HCT116 (cell line): ENCODE measurements around the gene CIC. TPM values are rescaled to one million over a fixed set of nuclear protein-coding genes. Genes with fewer than 3 reads are reported as not detected.

Experiments used
- ATAC-seq: fragments of 200-7000 bp; cut with Tn5 transposase; 2 replicates; pipeline ENCODE4 v1.9.1; 2020; ENCODE audit warnings: mild to moderate bottlenecking, moderate library complexity
- BruUV-seq: library from RNA; stranded (reverse); fragments of 400-500 nt; replicated peaks from 2 replicates; lab custom pipeline; 2021; lab: Mats Ljungman, UMichigan
- CTCF ChIA-PET: fragments of 300-600 bp; sonication (Branson Sonifier 250); formaldehyde crosslinking; loops from one replicate; lab custom pipeline; 2021; ENCODE audit warnings: antibody characterized with exemption; lab: Charles Lee
- POLR2A ChIA-PET: fragments of 300-600, 350-600 bp; sonication (Branson Sonifier 250); formaldehyde crosslinking; loops from one replicate; lab custom pipeline; 2021; ENCODE audit warnings: antibody characterized with exemption; lab: Charles Lee
- RAD21 ChIA-PET, 2 experiments: fragments of 300-600 bp; sonication (Branson Sonifier 250); formaldehyde crosslinking; loops; one replicate each; lab custom pipeline; 2023; ENCODE audit warnings: low total read pairs in 2 of 2; ENCODE audit not compliant: uncharacterized antibody in 2 of 2, unreplicated experiment in 2 of 2, low non-redundant PET in 1 of 2; lab: Charles Lee
- DNase-seq: peaks from one replicate; pipeline ENCODE4 v3.0.0-alpha.2; 2010; ENCODE audit warnings: low read depth, low spot score
- H2AFZ ChIP-seq: fragments of 200-600 bp; shearing (Covaris generic), sonication (generic); 2 replicates; pipeline ENCODE4 v1.6.1; 2017; ENCODE audit warnings: low read depth, mixed run types, mixed read lengths, antibody characterized with exemption, low read length; ENCODE audit not compliant: poor library complexity, severe bottlenecking
- H3K27ac ChIP-seq: 2 replicates; pipeline ENCODE4 v1.5.1; 2012; ENCODE audit warnings: low read depth, low read length
- H3K27me3 ChIP-seq: fragments of 200-600 bp; sonication (generic); 2 replicates; pipeline ENCODE4 v1.6.1; 2016; ENCODE audit warnings: mixed run types, low read length, mixed read lengths; ENCODE audit not compliant: insufficient read depth
- H3K36me3 ChIP-seq, 2 experiments: fragments of 200-500 bp in 1 of 2; fragments of 200-600 bp in 1 of 2; sonication (Bioruptor generic) in 1 of 2; sonication (generic) in 1 of 2; 2 replicates each; pipeline versions ENCODE4 v1.5.1 to v1.6.1; 2014 to 2016; ENCODE audit warnings: low read length in 2 of 2, inconsistent platforms in 1 of 2, mixed read lengths in 1 of 2, mixed run types in 1 of 2; ENCODE audit not compliant: insufficient read depth in 2 of 2, control insufficient read depth in 1 of 2
- H3K4me1 ChIP-seq, 2 experiments: fragments of 200-600 bp in 1 of 2; sonication (generic) in 1 of 2; 2 replicates each; pipeline versions ENCODE4 v1.5.1 to v1.6.1; 2012 to 2017; ENCODE audit warnings: low read length in 2 of 2, inconsistent platforms in 1 of 2, mild to moderate bottlenecking in 1 of 2, mixed read lengths in 1 of 2, mixed run types in 1 of 2, moderate library complexity in 1 of 2; ENCODE audit not compliant: insufficient read depth in 2 of 2, control insufficient read depth in 1 of 2
- H3K4me2 ChIP-seq: fragments of 200-600 bp; sonication (generic); 2 replicates; pipeline ENCODE4 v1.6.1; 2017; ENCODE audit warnings: mixed run types, low read length, mixed read lengths
- H3K4me3 ChIP-seq, 2 experiments: fragments of 200-600 bp in 1 of 2; sonication (generic) in 1 of 2; replicated peaks in 1 of 2; 2 replicates each; pipeline ENCODE4 v1.5.1; 2011 to 2016; ENCODE audit warnings: low read length in 2 of 2, control low read depth in 1 of 2, low read depth in 1 of 2, mild to moderate bottlenecking in 1 of 2, mixed read lengths in 1 of 2, mixed run types in 1 of 2
- H3K79me2 ChIP-seq: fragments of 200-600 bp; sonication (generic); 2 replicates; pipeline ENCODE4 v1.6.1; 2017; ENCODE audit warnings: mild to moderate bottlenecking, mixed run types, low read length, moderate library complexity, mixed read lengths; ENCODE audit not compliant: insufficient read depth
- H3K9ac ChIP-seq: fragments of 200-600 bp; sonication (generic); 2 replicates; pipeline ENCODE4 v1.6.1; 2016; ENCODE audit warnings: low read length, mixed read lengths
- H3K9me2 ChIP-seq: fragments of 200-600 bp; sonication (generic), shearing (Covaris generic); 2 replicates; pipeline ENCODE4 v1.6.1; 2017; ENCODE audit warnings: mixed run types, mild to moderate bottlenecking, moderate library complexity; ENCODE audit not compliant: insufficient read depth
- H3K9me3 ChIP-seq, 2 experiments: fragments of 200-500 bp in 1 of 2; fragments of 200-600 bp in 1 of 2; sonication (Bioruptor generic) in 1 of 2; sonication (generic) in 1 of 2; 2 replicates each; pipeline ENCODE4 v1.6.1; 2014 to 2017; ENCODE audit warnings: low read length in 2 of 2, mixed read lengths in 2 of 2, inconsistent platforms in 1 of 2, low read depth in 1 of 2, mild to moderate bottlenecking in 1 of 2, mixed run types in 1 of 2, moderate library complexity in 1 of 2; ENCODE audit not compliant: control insufficient read depth in 1 of 2, insufficient read depth in 1 of 2
- H4K20me1 ChIP-seq: fragments of 200-600 bp; sonication (generic), shearing (Covaris generic); 2 replicates; pipeline ENCODE4 v1.6.1; 2017; ENCODE audit warnings: mixed run types, mild to moderate bottlenecking, moderate library complexity; ENCODE audit not compliant: insufficient read depth
- ATF3 ChIP-seq: IDR thresholded peaks from 2 replicates; pipeline ENCODE4 v1.6.1; 2012
- CEBPB ChIP-seq: IDR thresholded peaks from 2 replicates; pipeline ENCODE4 v1.6.1; 2012; ENCODE audit warnings: low read depth
- EGR1 ChIP-seq: IDR thresholded peaks from 2 replicates; pipeline ENCODE4 v1.6.1; 2012; ENCODE audit warnings: low read depth
- ELF1 ChIP-seq: IDR thresholded peaks from 2 replicates; pipeline ENCODE4 v1.6.1; 2012; ENCODE audit warnings: low read depth, borderline replicate concordance
- EZH2 ChIP-seq: fragments of 200-600 bp; sonication (generic); IDR thresholded peaks from 2 replicates; pipeline ENCODE4 v1.6.1; 2017; ENCODE audit warnings: antibody characterized with exemption, mixed run types
- FOSL1 ChIP-seq: IDR thresholded peaks from 2 replicates; pipeline ENCODE4 v1.6.1; 2012; ENCODE audit warnings: low read depth
- JUND ChIP-seq: IDR thresholded peaks from 2 replicates; pipeline ENCODE4 v1.6.1; 2012
- MAX ChIP-seq: IDR thresholded peaks from 2 replicates; pipeline ENCODE4 v1.6.1; 2012
- POLR2A ChIP-seq: IDR thresholded peaks from 2 replicates; pipeline ENCODE4 v1.7.0; 2011; ENCODE audit warnings: borderline replicate concordance; ENCODE audit not compliant: insufficient read depth, insufficient read length; ENCODE audit errors: extremely low read depth
- RAD21 ChIP-seq: IDR thresholded peaks from 2 replicates; pipeline ENCODE4 v1.6.1; 2012; ENCODE audit warnings: low read depth, mild to moderate bottlenecking
- REST ChIP-seq: IDR thresholded peaks from 2 replicates; pipeline ENCODE4 v1.6.1; 2012; ENCODE audit warnings: low read depth
- SIN3A ChIP-seq: IDR thresholded peaks from 2 replicates; pipeline ENCODE4 v1.6.1; 2012; ENCODE audit warnings: low read depth
- SP1 ChIP-seq: IDR thresholded peaks from 2 replicates; pipeline ENCODE4 v1.6.1; 2012; ENCODE audit warnings: low read depth
- SRF ChIP-seq: IDR thresholded peaks from 2 replicates; pipeline ENCODE4 v1.6.1; 2012; ENCODE audit warnings: low read depth
- TCF7L2 ChIP-seq: IDR thresholded peaks from 2 replicates; pipeline ENCODE4 v1.7.0; 2011; ENCODE audit warnings: borderline replicate concordance, inconsistent platforms; ENCODE audit not compliant: insufficient read depth, insufficient read length; ENCODE audit errors: extremely low read depth
- YY1 ChIP-seq: IDR thresholded peaks from 2 replicates; pipeline ENCODE4 v1.6.1; 2011; ENCODE audit warnings: low read length, low read depth, moderate library complexity, mild to moderate bottlenecking; ENCODE audit not compliant: insufficient replicate concordance; ENCODE audit errors: extremely low read depth
- ZNF274 ChIP-seq: fragments of 200-500 bp; sonication (Bioruptor generic); IDR thresholded peaks from 2 replicates; pipeline ENCODE4 v1.6.1; 2014; ENCODE audit warnings: mild to moderate bottlenecking, low read depth, low read length, inconsistent platforms
- intact Hi-C: fragments of 100-400 bp; cut with micrococcal nuclease; formaldehyde crosslinking; loops from 2 replicates; pipeline ENCODE4 v1.10.0; 2022
- total RNA-seq: library from RNA; stranded (reverse); gene quantifications from one replicate; pipeline ENCODE4 v1.2.1, GENCODE V29; 2021; ENCODE audit not compliant: unreplicated experiment

The CIC gene
- total RNA-seq, 1 experiment from 2014 or later: 52.0 TPM

GRCh38 chr19:42246143-42246921, 22.7 kb upstream of the CIC start (continued):
- TF ChIP-seq ELF1: no peak
- no peak for TF ChIP-seq ATF3
- TF ChIP-seq EZH2: no peak
- TF ChIP-seq YY1: no peak

- ChIA-PET POLR2A (interaction anchor here (0.8 to 1.9 kb wide), 3 partner anchors 9 to 149 kb away, joined by 3 to 6 read pairs (median 4); partner anchors contain the start of gene ERF), RAD21 (interaction anchor here (0.6 to 1.8 kb wide), 5 partner anchors 23 to 141 kb away, joined by 3 to 9 read pairs (median 5); no protein-coding TSS in a partner anchor), CTCF (interaction anchor here (0.9 to 3.8 kb wide), 16 partner anchors 9 to 193 kb away, joined by 3 to 63 read pairs (median 4); partner anchors contain the start of genes CIC, PAFAH1B3, POU2F2 and PRR19)
- Histone ChIP-seq H3K4me2 (peak overlapping the region; percentile 20; the same call in 1 of the 2 replicates), H3K27ac (peak overlapping the region; percentile 41), H2AFZ (no peak overlapping the region), H3K79me2 (peaks cover 33% of the 10 kb centered on the region), H3K27me3 (no peaks in the 10 kb centered on the region), H3K4me1 (peaks cover 18 to 41% of the 10 kb centered on the region in 2 experiments), H3K4me3 (no peak overlapping the region), H3K9me3 (no peaks in the 10 kb centered on the region), H3K9ac (0 out of 2 replicates have a peak overlapping the region, but pooled peaks have one; percentile 14), H4K20me1 (peaks cover 3% of the 10 kb centered on the region; the same call in 1 of the 2 replicates), H3K9me2 (no peaks in the 10 kb centered on the region), H3K36me3 (peaks cover 0 to 7% of the 10 kb centered on the region in 2 experiments; a peak in 1 of 4 replicates)
- TF ChIP-seq YY1 (no peak), ELF1 (no peak), FOSL1 (no peak), SP1 (no peak), RAD21 (no peak), CEBPB (no peak), REST (no peak), SIN3A (no peak; the same call in 1 of the 2 replicates), TCF7L2 (no peak), EGR1 (no peak), ATF3 (no peak), MAX (no peak), POLR2A (no peak), EZH2 (no peak), JUND (no peak), SRF (no peak), ZNF274 (no peak)
- intact Hi-C loops: loop anchor here (1.0 to 2.0 kb wide), 3 partner anchors 32 to 114 kb away; no protein-coding TSS in a partner anchor
- ATAC-seq: no peak
- no peak for DNase-seq
- no TSS peak for BruUV-seq
Measured at GRCh38 chr19:42246922-42247639, 22.0 kb upstream of the CIC start.
